Endothelial cell of umbilical vein (primary cell): ENCODE measurements around the gene SPRED3. TPM values are rescaled to one million over a fixed set of nuclear protein-coding genes. Genes with fewer than 3 reads are reported as not detected.

Experiments
- BruUV-seq: library from RNA; stranded (reverse); fragments of 400-500 nt; replicated peaks from 2 replicates; lab custom pipeline; 2021; lab: Mats Ljungman, UMichigan
- CTCF ChIA-PET: fragments of 300-600, 350-600 bp; sonication (Branson Sonifier 250); formaldehyde crosslinking; loops from one replicate; lab custom pipeline; 2021; ENCODE audit warnings: antibody characterized with exemption, inconsistent platforms; lab: Charles Lee
- POLR2A ChIA-PET: fragments of 300-600, 350-600 bp; sonication (Branson Sonifier 250); formaldehyde crosslinking; loops from one replicate; lab custom pipeline; 2021; ENCODE audit warnings: antibody characterized with exemption, inconsistent platforms; lab: Charles Lee
- DNase-seq: peaks from one replicate; pipeline ENCODE4 v3.0.0-alpha.2; 2011; ENCODE audit warnings: low read depth, low spot score
- FAIRE-seq: peaks from 2 replicates; lab custom pipeline; 2011; peaks lifted over from hg19 to GRCh38; lab: Jason Lieb, UNC
- H2AFZ ChIP-seq: 2 replicates; pipeline ENCODE4 v1.6.0; 2012; ENCODE audit warnings: low read depth, low read length, control low read depth, inconsistent platforms
- H3K27ac ChIP-seq: 2 replicates; pipeline ENCODE4 v1.5.1; 2011; ENCODE audit warnings: low read depth, mild to moderate bottlenecking, control low read depth, low read length, moderate library complexity; ENCODE audit not compliant: insufficient read depth
- H3K27me3 ChIP-seq, 2 experiments: 2 replicates each; pipeline versions ENCODE4 v1.6.0 to v1.6.1; 2011; ENCODE audit warnings: low read length in 2 of 2, mixed read lengths in 1 of 2; ENCODE audit not compliant: control insufficient read depth in 2 of 2, insufficient read depth in 2 of 2
- H3K36me3 ChIP-seq, 2 experiments: 2 replicates in 1 of 2; 3 replicates in 1 of 2; pipeline ENCODE4 v1.5.1; 2011; ENCODE audit warnings: low read length in 2 of 2, mild to moderate bottlenecking in 1 of 2, moderate library complexity in 1 of 2; ENCODE audit not compliant: control insufficient read depth in 2 of 2, insufficient read depth in 2 of 2; ENCODE audit errors: extremely low read depth in 1 of 2
- H3K4me1 ChIP-seq: 3 replicates; pipeline ENCODE4 v1.5.1; 2011; ENCODE audit warnings: mild to moderate bottlenecking, low read length; ENCODE audit not compliant: control insufficient read depth, insufficient read depth; ENCODE audit errors: extremely low read depth
- H3K4me2 ChIP-seq: 2 replicates; pipeline ENCODE4 v1.6.1; 2011; ENCODE audit warnings: low read length, control low read depth, mixed read lengths; ENCODE audit not compliant: insufficient read depth
- H3K4me3 ChIP-seq, 3 experiments: fragments of 200-600 bp in 1 of 3; sonication (generic), shearing (Covaris generic) in 1 of 3; replicated peaks in 1 of 3; 2 replicates each; pipeline ENCODE4 v1.5.1; 2011 to 2016; ENCODE audit warnings: control low read depth in 3 of 3, low read length in 3 of 3, mild to moderate bottlenecking in 2 of 3, inconsistent platforms in 1 of 3, low read depth in 1 of 3, moderate library complexity in 1 of 3; ENCODE audit not compliant: insufficient read depth in 1 of 3
- H3K79me2 ChIP-seq: 2 replicates; pipeline ENCODE4 v1.6.0; 2012; ENCODE audit warnings: low read length, inconsistent platforms; ENCODE audit not compliant: control insufficient read depth, insufficient read depth
- H3K9ac ChIP-seq: replicated peaks from 2 replicates; pipeline ENCODE3; 2011; ENCODE audit warnings: low read length, control low read depth; ENCODE audit not compliant: insufficient read depth; ENCODE audit errors: extremely low read depth
- H3K9me1 ChIP-seq: replicated peaks from 3 replicates; pipeline ENCODE4 v1.6.0; 2011; ENCODE audit warnings: mild to moderate bottlenecking, low read length; ENCODE audit not compliant: control insufficient read depth, insufficient read depth; ENCODE audit errors: extremely low read depth
- H3K9me3 ChIP-seq: replicated peaks from 2 replicates; pipeline ENCODE4 v1.5.1; 2012; ENCODE audit warnings: low read length, inconsistent platforms; ENCODE audit not compliant: control insufficient read depth, insufficient read depth
- H4K20me1 ChIP-seq: replicated peaks from 2 replicates; pipeline ENCODE3; 2011; ENCODE audit warnings: mild to moderate bottlenecking, low read length; ENCODE audit not compliant: control insufficient read depth, insufficient read depth; ENCODE audit errors: extremely low read depth
- EZH2 ChIP-seq: IDR thresholded peaks from 2 replicates; pipeline ENCODE4 v1.6.1; 2012; ENCODE audit warnings: borderline replicate concordance, low read depth, mild to moderate bottlenecking, moderate library complexity, low read length, inconsistent platforms; ENCODE audit not compliant: severe bottlenecking
- FOS ChIP-seq: IDR thresholded peaks from 2 replicates; pipeline ENCODE4 v1.6.1; 2011; ENCODE audit warnings: mild to moderate bottlenecking, low read length, moderate library complexity, borderline replicate concordance; ENCODE audit not compliant: insufficient read depth
- GATA2 ChIP-seq: IDR thresholded peaks from 2 replicates; pipeline ENCODE4 v1.7.0; 2011; ENCODE audit warnings: low read depth, mild to moderate bottlenecking, moderate library complexity, mixed read lengths, low read length; ENCODE audit not compliant: insufficient read length, insufficient read depth
- JUN ChIP-seq: IDR thresholded peaks from 2 replicates; pipeline ENCODE4 v1.6.1; 2011; ENCODE audit warnings: borderline replicate concordance, low read depth; ENCODE audit not compliant: insufficient read length, insufficient read depth
- MYC ChIP-seq: IDR thresholded peaks from one replicate; pipeline ENCODE4 v1.6.1; 2011; ENCODE audit warnings: mild to moderate bottlenecking, low read depth, low read length
- POLR2A ChIP-seq: IDR thresholded peaks from 2 replicates; pipeline ENCODE4 v1.6.1; 2012; ENCODE audit warnings: low read depth, mild to moderate bottlenecking, control low read depth, low read length
- POLR2AphosphoS5 ChIP-seq: IDR thresholded peaks from 2 replicates; pipeline ENCODE4 v1.6.1; 2012; ENCODE audit warnings: low read depth, mild to moderate bottlenecking, control low read depth, low read length, moderate library complexity; ENCODE audit not compliant: insufficient read depth
- dilution Hi-C: fragments of 300-500 bp; cut with MboI; formaldehyde crosslinking; loops from one replicate; pipeline ENCODE4 v1.15.0; 2019; ENCODE audit warnings: low sequenced_read_pairs; ENCODE audit not compliant: extremely low pct_ligation_motif_present
- intact Hi-C: fragments of 100-400 bp; cut with micrococcal nuclease; formaldehyde crosslinking; loops from one replicate; pipeline ENCODE4 v1.10.0; 2022
- polyA plus RNA-seq, 4 experiments: library from polyadenylated mRNA; depleted of rRNA in 3 of 4; stranded (reverse) in 3 of 4; unstranded in 1 of 4; fragments of >200 nt; gene quantifications; 2 replicates each; pipeline versions ENCODE4 v1.2.1 to v1.2.3, GENCODE V29; 2011 to 2012; ENCODE audit warnings: missing spikeins in 1 of 4
- total RNA-seq: library from RNA; stranded (reverse); gene quantifications from 2 replicates; pipeline ENCODE4 v1.2.3, GENCODE V29; 2021
- TF ChIP-seq, protein P1 (sequence below), 2 donors: IDR thresholded peaks; 1 replicate in 1 of 2; 2 replicates in 1 of 2; pipeline ENCODE4 v1.5.1; 2011; ENCODE audit warnings: low read length in 2 of 2, mild to moderate bottlenecking in 2 of 2, moderate library complexity in 2 of 2, control low read depth in 1 of 2, inconsistent platforms in 1 of 2, low read depth in 1 of 2; ENCODE audit not compliant: insufficient read depth in 1 of 2; ENCODE audit errors: extremely low read depth in 1 of 2
- TF ChIP-seq, protein P2 (sequence below): IDR thresholded peaks from 2 replicates; pipeline ENCODE4 v1.6.1; 2011; ENCODE audit not compliant: insufficient read depth, insufficient read length

The SPRED3 gene
- total and polyA plus RNA-seq, 2 donors (not counting 3 experiments of a cell fraction or from before 2014, with no cell fraction given), result 5.7 to 15.7 TPM

- no peaks in the 10 kb centered on the region for H3K9me1 ChIP-seq
- TF ChIP-seq MYC, result no peak
- TF ChIP-seq FOS, result no peak
- no peak for TF ChIP-seq POLR2A
- no peak for TF ChIP-seq JUN
- TF ChIP-seq POLR2AphosphoS5, result no peak
- TF ChIP-seq, protein P1, sequence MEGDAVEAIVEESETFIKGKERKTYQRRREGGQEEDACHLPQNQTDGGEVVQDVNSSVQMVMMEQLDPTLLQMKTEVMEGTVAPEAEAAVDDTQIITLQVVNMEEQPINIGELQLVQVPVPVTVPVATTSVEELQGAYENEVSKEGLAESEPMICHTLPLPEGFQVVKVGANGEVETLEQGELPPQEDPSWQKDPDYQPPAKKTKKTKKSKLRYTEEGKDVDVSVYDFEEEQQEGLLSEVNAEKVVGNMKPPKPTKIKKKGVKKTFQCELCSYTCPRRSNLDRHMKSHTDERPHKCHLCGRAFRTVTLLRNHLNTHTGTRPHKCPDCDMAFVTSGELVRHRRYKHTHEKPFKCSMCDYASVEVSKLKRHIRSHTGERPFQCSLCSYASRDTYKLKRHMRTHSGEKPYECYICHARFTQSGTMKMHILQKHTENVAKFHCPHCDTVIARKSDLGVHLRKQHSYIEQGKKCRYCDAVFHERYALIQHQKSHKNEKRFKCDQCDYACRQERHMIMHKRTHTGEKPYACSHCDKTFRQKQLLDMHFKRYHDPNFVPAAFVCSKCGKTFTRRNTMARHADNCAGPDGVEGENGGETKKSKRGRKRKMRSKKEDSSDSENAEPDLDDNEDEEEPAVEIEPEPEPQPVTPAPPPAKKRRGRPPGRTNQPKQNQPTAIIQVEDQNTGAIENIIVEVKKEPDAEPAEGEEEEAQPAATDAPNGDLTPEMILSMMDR (IDR thresholded peaks at IDR 0.05; ENCODE audit: extremely low read depth in 1 of 2, insufficient read depth in 1 of 2, low read depth in 1 of 2, low read length in 2 of 2), result no peak
- TF ChIP-seq GATA2, result no peak
- TF ChIP-seq EZH2, result no peak
- TF ChIP-seq, protein P2, sequence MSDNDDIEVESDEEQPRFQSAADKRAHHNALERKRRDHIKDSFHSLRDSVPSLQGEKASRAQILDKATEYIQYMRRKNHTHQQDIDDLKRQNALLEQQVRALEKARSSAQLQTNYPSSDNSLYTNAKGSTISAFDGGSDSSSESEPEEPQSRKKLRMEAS, result no peak
- no peaks in the 10 kb centered on the region for H3K27me3 ChIP-seq
- H3K4me1 ChIP-seq, result no peaks in the 10 kb centered on the region
- H3K9me3 ChIP-seq, result no peaks in the 10 kb centered on the region
- ChIA-PET POLR2A (no interaction called here), CTCF (interaction anchor here (1.2 kb wide), 1 partner anchor 12 kb away, joined by 3 read pairs; no protein-coding TSS in a partner anchor)
- no peaks in the 10 kb centered on the region for H3K36me3 ChIP-seq
- no peak overlapping the region for H3K4me2 ChIP-seq
- dilution Hi-C loops, result no loop called here
- H3K79me2 ChIP-seq, result no peaks in the 10 kb centered on the region
- intact Hi-C loops, result no loop called here
- FAIRE-seq (no peak), DNase-seq (no peak)
- H3K4me3 ChIP-seq, result no peak overlapping the region
- no peak overlapping the region for H3K27ac ChIP-seq
- no peaks in the 10 kb centered on the region for H4K20me1 ChIP-seq
- H3K9ac ChIP-seq, result no peak overlapping the region
- BruUV-seq, result no TSS peak
- no peak overlapping the region for H2AFZ ChIP-seq
Observed at GRCh38 chr19:38440592-38440991, 52.1 kb downstream of the SPRED3 start.
